ENCODE results near the gene HRC.

DNA sequence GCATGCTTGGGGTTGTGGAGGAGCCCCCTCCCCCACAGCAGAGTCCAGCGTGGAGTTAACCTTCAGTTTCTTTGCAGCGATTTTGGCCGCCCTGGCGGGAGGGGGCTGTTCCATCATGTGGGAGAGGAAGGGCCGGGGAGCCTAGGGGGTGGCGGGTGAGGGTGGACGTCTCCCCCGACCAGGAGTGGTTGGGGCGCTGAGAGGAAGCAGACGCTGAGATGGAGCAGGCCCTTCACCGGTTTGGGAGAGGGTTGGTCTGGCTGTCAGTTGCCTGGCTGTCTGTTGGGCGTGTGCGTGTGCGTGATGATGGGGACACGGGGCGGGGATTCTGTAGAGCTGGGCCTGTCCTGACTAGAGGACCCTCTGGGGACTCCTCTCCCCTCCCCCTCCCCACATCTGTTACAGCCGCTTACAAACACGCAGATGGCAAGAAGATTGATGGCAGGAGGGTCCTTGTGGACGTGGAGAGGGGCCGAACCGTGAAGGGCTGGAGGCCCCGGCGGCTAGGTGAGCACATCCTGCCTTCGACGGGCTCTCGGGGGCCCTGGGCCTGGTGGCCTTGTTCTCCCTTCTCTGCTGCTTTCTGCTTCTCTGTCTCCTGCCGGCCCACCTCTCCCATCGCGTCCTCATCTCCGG is 50.8 kb downstream of the HRC start:
- no peak for TF ChIP-seq POLR2A (IDR thresholded peaks at IDR 0.05)
- TF ChIP-seq, protein P1, sequence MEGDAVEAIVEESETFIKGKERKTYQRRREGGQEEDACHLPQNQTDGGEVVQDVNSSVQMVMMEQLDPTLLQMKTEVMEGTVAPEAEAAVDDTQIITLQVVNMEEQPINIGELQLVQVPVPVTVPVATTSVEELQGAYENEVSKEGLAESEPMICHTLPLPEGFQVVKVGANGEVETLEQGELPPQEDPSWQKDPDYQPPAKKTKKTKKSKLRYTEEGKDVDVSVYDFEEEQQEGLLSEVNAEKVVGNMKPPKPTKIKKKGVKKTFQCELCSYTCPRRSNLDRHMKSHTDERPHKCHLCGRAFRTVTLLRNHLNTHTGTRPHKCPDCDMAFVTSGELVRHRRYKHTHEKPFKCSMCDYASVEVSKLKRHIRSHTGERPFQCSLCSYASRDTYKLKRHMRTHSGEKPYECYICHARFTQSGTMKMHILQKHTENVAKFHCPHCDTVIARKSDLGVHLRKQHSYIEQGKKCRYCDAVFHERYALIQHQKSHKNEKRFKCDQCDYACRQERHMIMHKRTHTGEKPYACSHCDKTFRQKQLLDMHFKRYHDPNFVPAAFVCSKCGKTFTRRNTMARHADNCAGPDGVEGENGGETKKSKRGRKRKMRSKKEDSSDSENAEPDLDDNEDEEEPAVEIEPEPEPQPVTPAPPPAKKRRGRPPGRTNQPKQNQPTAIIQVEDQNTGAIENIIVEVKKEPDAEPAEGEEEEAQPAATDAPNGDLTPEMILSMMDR (IDR thresholded peaks at IDR 0.05): no peak
